GM15510 (cell line): Measurements from ENCODE around the gene FAM149B1.

Experiments used
- POLR2A ChIP-seq: IDR thresholded peaks from 3 replicates; pipeline ENCODE4 v1.6.1; 2011; ENCODE audit warnings: borderline replicate concordance; ENCODE audit not compliant: insufficient read length; ENCODE audit errors: extremely low read depth

The FAM149B1 gene

GRCh38 chr10:73167783-73168464, at the start of gene FAM149B1, which contains the start of gene ECD:
Gene FAM149B1 (plus strand): TSS chr10:73168119. CDS start chr10:73168340, 221 bp downstream.
Gene ECD (minus strand): TSS chr10:73168008. CDS start chr10:73163937, 4,071 bp downstream.
- peak; percentile 95 for TF ChIP-seq POLR2A

- no peak for TF ChIP-seq POLR2A
These were observed 48.5 kb upstream of the FAM149B1 start for GRCh38 chr10:73119457-73119856.

- no peak for TF ChIP-seq POLR2A
These were observed 48.0 kb upstream of the FAM149B1 start for GRCh38 chr10:73119952-73120351.

GRCh38 chr10:73126343-73126742, 41.6 kb upstream of the FAM149B1 start:
- TF ChIP-seq POLR2A: no peak

GRCh38 chr10:73131301-73131700, 36.6 kb upstream of the FAM149B1 start:
- TF ChIP-seq POLR2A: no peak

- TF ChIP-seq POLR2A: no peak
These were observed 35.8 kb upstream of the FAM149B1 start for GRCh38 chr10:73131913-73132686.

- no peak for TF ChIP-seq POLR2A
These were observed 33.2 kb upstream of the FAM149B1 start for GRCh38 chr10:73134727-73135126.

- no peak for TF ChIP-seq POLR2A
These were observed 31.3 kb upstream of the FAM149B1 start for GRCh38 chr10:73136627-73137026.

GRCh38 chr10:73139251-73139650, 28.7 kb upstream of the FAM149B1 start:
- no peak for TF ChIP-seq POLR2A

- no peak for TF ChIP-seq POLR2A
These were observed 26.3 kb upstream of the FAM149B1 start for GRCh38 chr10:73141603-73142002.

- no peak for TF ChIP-seq POLR2A
These were observed 15.9 kb upstream of the FAM149B1 start for GRCh38 chr10:73152009-73152408.

GRCh38 chr10:73156054-73156453, 11.9 kb upstream of the FAM149B1 start:
- TF ChIP-seq POLR2A: no peak

GRCh38 chr10:73159038-73159648, 8.8 kb upstream of the FAM149B1 start:
- no peak for TF ChIP-seq POLR2A

GRCh38 chr10:73161079-73161478, 6.8 kb upstream of the FAM149B1 start:
- TF ChIP-seq POLR2A: no peak

GRCh38 chr10:73161662-73162061, 6.3 kb upstream of the FAM149B1 start:
- no peak for TF ChIP-seq POLR2A
